Mononuclear cell (primary cell): ENCODE measurements around the gene FAHD1. TPM values are rescaled to one million over a fixed set of nuclear protein-coding genes. Genes with fewer than 3 reads are reported as not detected.
A peak's percentile ranks its signal among the peaks of the same experiment; 100 is the strongest.

Source experiments
- H3K27me3 ChIP-seq: 2 replicates; pipeline ENCODE4 v1.6.0; 2011; ENCODE audit warnings: low read length, control low read depth; ENCODE audit not compliant: insufficient read depth
- H3K4me1 ChIP-seq: 2 replicates; pipeline ENCODE4 v1.5.1; 2011; ENCODE audit warnings: mild to moderate bottlenecking, low read length, control low read depth; ENCODE audit not compliant: insufficient read depth
- H3K4me3 ChIP-seq: 2 replicates; pipeline ENCODE4 v1.5.1; 2011; ENCODE audit warnings: mild to moderate bottlenecking, low read length, moderate library complexity
- H3K9me3 ChIP-seq: 2 replicates; pipeline ENCODE4 v1.5.1; 2011; ENCODE audit warnings: low read depth, mild to moderate bottlenecking, control low read depth, low read length
- total RNA-seq: library from RNA; depleted of rRNA; stranded (reverse); fragments of >200 nt; gene quantifications from one replicate; pipeline ENCODE4 v1.2.3, GENCODE V29; 2012

The FAHD1 gene
- 7.0 TPM for total RNA-seq

DNA sequence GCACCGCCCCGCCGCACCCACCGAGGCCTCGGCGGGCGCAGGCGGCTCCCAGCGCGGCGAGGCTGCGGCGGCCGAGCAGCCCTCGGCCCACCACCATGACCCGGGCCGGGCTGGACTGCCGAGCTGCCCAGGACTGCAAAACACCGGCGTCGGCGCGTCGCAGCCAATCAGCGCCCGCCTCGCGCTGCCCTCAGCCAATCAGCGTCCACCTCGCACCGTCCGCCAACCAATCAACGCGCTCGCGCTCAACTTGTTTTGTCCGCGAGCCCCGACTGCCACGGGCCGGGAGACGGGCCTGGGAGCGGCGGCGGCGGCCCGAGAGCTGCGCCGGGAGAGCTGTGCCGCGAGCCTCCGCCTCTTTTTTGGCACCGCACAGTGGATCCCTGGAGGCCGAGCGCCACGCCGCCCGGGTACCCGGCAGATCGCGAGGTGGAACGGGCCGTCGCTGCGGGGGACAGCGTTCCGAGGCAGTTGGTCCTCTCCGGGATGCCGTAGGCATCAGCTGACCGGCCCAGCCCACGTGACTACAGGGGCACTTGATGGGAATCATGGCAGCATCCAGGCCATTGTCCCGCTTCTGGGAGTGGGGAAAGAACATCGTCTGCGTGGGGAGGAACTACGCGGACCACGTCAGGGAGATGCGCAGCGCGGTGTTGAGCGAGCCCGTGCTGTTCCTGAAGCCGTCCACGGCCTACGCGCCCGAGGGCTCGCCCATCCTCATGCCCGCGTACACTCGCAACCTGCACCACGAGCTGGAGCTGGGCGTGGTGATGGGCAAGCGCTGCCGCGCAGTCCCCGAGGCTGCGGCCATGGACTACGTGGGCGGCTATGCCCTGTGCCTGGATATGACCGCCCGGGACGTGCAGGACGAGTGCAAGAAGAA, at the start of gene FAHD1, which contains the start of gene HAGH:
FAHD1 (plus strand) TSS at position 516 of the 883 bp plus-strand sequence; CDS start at position 549, 33 bp downstream.
HAGH (minus strand) TSS at position 135 of the 883 bp plus-strand sequence; CDS start at position 97, 38 bp downstream.
- Histone ChIP-seq H3K9me3 (no peaks in the 10 kb centered on the region), H3K4me1 (peaks cover 41% of the 10 kb centered on the region), H3K4me3 (peak within 1 kb of the TSS; percentile 71), H3K27me3 (no peaks in the 10 kb centered on the region)

DNA sequence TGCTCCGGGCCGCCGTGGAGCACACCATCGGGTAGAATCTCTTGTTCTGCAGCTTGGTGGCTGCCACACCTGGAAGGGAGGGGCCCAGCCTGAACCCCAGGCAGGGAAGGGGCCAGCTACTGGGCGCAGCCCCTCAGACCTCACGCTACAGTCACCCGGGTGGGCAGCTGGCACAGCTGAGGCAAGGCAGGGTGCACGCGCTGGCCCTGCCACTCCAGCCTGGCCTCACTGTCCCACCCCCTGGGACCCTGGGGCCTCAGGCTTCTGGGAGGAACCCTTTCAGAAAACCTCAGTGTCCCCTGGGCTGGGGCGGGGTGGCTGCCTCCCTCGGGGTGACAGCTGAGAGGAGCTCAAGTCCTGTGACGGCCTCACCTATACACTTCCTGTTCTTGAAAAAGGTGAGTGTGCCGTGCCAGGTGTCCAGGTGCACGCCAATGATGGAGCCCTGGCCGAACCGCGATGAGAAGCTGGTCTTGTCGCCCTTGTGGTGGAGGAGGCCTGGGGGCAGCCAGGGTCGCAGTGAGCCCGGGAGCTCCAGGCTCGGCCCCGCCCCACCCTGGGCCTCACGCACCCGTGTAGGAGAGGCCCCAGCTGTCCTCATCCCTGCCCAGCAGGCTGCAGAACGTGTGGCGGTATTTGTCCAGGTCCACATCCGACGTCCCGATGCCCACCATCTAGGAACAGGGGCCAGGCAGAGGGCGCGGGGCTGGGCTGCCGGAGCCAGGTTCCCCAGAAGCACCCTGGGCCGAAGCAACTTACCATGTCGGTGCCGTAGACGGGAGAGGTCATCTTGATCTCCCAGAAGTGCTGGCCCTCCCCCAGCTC, 49.4 kb upstream of the FAHD1 start:
- Histone ChIP-seq H3K4me3 (no peak overlapping the region), H3K27me3 (no peaks in the 10 kb centered on the region), H3K9me3 (no peaks in the 10 kb centered on the region), H3K4me1 (peaks cover 30% of the 10 kb centered on the region)

DNA sequence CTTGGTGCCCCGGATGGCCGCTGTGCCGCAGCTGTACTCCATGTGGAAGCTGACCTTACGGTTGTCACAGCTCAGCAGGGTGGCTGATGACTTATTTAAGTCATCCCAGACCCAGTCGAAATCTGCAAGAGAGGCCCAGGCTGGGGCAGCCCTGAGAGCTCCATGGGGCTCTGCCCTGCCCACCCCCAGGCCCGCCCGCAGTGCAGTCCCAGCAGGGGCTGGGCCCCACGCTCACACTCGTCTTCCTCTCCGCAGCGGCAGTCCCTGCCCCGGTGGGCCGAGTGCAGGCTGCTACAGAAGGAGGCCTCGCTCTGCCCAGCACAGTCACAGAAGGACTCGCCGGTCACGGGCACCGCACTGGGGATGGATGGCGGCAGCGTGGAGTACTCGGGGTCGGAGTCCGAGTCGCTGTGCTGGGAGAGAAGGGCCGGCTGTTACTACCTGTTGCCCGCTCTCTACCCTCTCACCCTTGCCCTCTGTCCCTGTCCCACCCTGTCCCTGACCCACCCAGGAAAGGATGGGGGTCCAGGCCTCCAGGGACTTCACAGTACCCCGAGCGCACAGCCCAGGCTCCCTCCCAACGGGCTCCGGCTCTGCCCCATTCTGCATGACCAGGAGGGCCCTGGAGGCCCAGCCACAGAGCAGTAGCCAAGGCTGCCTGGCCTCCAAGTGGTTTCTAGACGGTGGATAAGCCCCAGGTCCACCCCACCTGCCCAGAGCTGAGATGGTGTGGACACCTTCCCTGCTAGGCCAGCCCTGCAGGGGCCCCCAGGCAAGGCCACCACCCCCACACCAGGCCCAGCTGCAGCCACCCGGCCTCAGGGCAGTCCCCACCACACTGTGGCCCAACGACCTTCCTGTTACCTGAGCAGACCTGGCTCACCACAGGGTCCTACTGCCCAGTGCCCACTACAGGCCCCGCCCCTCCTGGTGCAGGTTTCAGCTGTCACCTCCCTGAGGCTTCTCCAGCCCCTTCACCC, 48.5 kb upstream of the FAHD1 start:
- no peak overlapping the region for H3K4me3 ChIP-seq
- H3K27me3 ChIP-seq = no peaks in the 10 kb centered on the region
- H3K9me3 ChIP-seq = no peaks in the 10 kb centered on the region
- H3K4me1 ChIP-seq = peaks cover 33% of the 10 kb centered on the region

DNA sequence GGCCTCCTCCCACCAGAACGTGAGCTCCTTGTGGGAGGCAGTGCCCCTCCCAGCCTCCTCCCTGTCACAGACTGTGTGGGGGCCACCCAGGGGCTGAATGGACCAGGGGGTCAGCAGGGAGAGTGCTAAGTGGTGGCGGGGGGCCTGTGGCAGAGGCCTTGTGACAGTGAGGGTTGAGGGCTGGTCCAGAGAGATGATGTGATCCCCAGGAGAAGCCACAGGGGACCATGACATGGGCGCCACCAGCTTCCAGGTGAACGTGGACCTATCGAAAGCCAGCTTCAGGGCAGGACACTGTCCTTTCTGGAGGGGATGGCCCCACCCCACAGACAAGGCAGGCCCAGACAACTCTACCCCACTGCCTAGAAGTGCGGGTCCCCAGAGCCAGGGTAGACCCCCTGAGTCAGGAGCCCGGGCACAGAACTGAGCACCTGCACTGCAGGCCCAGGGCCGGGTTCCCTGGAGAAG, 47.7 kb upstream of the FAHD1 start:
- no peaks in the 10 kb centered on the region for H3K9me3 ChIP-seq
- H3K27me3 ChIP-seq = no peaks in the 10 kb centered on the region
- no peak overlapping the region for H3K4me3 ChIP-seq
- H3K4me1 ChIP-seq = peaks cover 32% of the 10 kb centered on the region

DNA sequence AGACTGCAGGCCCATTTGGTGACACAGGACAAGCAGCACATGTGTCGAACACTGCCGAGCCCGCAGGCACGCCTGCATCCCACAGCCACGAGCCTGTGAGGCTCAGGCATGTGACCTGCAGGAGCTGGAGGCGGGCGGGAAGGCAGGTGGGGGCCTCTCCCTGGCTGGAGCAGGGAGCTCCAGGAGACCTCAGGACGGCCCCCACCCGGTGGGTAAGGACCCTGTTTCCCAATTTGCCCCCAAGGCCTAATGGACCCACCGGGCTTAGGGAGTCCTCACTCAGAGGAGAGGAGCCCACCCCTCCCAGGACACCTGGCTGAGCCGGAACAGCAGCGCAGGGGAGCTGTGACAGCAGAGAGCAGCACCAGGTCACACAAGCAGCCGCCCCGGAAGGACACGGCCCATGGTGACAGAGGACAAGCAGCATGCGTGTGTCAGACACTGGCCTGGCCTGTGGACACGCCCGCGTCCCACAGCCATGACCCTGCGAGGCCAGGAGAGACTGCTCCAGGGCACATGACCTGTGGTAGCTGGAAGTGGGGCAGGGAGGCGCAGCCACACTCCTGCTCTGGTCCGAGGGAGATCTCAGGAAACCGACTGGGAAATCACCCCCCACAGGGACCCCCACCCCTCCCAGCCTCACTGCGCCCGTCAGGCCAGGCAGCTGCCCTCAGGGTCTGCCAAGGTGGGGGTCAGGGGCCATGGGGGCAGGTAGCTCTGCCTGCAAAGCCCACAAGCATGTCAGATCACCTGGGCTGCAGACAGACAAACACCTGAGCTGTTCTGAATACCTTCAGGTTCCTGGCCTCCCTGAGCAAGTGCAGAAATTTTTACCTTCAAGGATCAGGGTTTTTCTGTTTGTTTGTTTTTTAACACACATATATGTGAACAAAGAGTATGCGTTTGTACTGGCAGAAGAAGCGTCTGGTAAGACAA, 47.0 kb upstream of the FAHD1 start:
- H3K4me3 ChIP-seq = no peak overlapping the region
- no peaks in the 10 kb centered on the region for H3K9me3 ChIP-seq
- peaks cover 25% of the 10 kb centered on the region for H3K4me1 ChIP-seq
- H3K27me3 ChIP-seq = no peaks in the 10 kb centered on the region

DNA sequence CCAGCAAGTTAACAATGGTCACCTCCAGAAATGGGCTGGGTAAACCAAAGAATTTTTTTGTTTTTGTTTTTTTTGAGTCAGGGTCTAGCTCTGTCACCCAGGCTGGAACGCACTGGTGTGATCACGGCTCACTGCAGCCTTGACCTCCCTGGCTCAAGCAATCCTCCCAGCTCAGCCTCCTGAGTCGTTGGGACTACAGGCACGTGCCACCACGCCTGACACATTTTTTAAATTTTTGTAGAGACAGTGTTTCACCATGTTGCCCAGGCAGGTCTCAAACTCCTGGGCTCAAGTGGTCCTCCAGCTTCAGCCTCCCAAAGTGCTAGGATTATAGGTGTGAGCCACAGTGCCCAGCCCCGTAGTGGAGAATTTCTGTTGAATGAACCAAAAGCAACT, 46.3 kb upstream of the FAHD1 start:
- Histone ChIP-seq H3K27me3 (no peaks in the 10 kb centered on the region), H3K4me1 (peaks cover 23% of the 10 kb centered on the region), H3K9me3 (no peaks in the 10 kb centered on the region), H3K4me3 (no peak overlapping the region)

DNA sequence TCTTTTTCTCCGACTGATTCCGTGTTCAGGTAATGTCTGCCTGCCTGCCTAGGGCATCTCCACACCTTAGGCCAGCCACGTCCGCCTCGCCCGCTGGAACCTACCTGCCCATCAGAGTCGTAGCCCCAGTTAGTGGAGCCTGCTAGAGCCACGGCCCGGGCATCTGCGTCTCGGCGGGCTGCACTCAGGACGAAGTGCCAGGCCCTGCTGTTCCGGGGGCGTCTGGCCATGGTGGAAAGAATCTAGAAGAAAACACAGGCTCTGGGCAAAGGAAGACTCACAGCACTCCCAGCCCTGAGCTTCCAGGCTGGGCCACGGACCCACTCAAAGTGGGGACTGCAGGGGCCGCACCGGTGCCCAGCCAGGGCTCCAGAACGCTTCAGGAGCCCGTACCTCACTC, 45.8 kb upstream of the FAHD1 start:
- Histone ChIP-seq H3K4me3 (peak overlapping the region; percentile 84), H3K4me1 (peaks cover 23% of the 10 kb centered on the region), H3K27me3 (no peaks in the 10 kb centered on the region), H3K9me3 (no peaks in the 10 kb centered on the region)

DNA sequence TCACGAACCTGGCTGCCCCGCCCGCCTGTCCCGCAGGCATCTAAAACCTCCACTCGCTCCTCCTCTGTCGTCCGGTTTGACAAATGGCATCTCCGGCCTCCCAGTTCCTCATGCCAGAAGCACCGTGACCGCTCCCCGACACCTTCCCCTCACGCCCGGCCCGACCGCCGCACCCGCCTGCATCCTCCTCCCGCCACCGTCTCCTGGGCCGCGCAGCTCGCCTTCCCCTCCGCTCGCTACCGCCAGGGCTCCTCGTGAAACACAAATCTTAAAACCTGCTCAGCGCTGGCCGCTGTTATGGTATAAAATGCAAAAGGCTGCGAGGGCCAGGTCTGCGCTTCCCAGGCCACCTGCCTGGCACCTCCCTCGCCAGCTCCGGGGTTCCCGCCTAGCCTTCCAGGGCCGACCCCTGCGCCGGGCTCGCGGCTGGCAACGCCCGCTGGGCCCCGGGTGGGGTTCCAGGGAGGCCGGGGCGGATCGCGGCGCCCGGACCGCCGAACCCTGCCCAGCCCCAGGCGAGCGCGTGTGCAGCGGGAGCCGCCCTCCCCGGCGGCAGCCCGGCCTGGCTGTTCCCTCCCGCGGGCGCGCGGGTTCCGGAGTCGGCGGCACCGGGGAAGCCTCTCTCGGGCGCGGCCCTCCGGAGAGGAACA, 45.1 kb upstream of the FAHD1 start:
- H3K4me3 ChIP-seq = peak overlapping the region; percentile 84
- no peaks in the 10 kb centered on the region for H3K9me3 ChIP-seq
- H3K4me1 ChIP-seq = peaks cover 23% of the 10 kb centered on the region
- H3K27me3 ChIP-seq = no peaks in the 10 kb centered on the region

DNA sequence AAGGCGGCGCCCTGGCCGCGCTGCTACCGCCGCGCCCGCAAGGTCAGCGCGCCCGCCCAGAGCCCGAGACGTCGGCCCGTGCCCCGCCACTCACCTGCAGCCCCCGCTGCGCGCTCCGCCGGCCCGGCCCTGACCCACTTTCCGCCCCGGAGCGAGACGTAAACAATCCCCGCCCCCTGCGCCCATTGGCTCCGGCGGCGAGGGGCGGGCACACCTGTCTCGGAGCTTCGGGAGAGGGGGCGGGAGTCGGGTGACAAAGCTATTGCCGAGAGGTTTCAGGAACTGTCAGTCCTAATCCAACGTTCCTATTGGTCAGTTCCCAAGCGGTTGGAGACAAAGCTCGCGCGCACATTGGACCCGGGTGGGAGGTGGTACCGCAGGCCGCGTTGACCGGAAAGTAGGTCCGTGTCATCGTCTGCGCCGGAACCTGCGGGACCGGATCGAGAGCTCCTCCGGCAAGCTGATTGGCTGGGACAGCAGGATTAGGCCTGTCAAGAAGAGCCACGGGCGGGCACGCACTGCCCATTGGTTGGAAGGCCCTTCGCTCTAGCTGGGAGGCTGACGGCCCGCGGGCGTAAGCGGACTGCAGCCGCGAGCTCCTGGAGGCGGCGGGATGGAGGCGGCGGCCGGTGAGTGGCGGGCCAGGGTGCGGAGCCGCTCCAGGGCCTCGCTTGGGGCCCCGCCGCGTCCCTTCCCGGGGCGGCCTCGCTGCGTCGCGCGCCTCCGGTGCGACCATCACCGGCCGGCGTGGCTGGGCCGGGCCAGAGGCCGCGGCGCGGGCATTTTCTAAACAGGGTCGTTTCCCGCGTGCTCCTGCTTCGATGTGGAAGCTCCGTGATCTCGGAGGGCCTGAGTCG, 44.4 kb upstream of the FAHD1 start, which contains the start of the genes NUBP2 and SPSB3:
NUBP2 (plus strand) TSS at position 553 of the 857 bp plus-strand sequence; CDS start at position 614, 61 bp downstream.
SPSB3 (minus strand) TSS at position 164 of the 857 bp plus-strand sequence. CDS start 1,088 bp downstream, outside the sequence.
- Histone ChIP-seq H3K27me3 (no peaks in the 10 kb centered on the region), H3K4me1 (peaks cover 23% of the 10 kb centered on the region), H3K9me3 (no peaks in the 10 kb centered on the region), H3K4me3 (peak within 1 kb of the TSS; percentile 84)

DNA sequence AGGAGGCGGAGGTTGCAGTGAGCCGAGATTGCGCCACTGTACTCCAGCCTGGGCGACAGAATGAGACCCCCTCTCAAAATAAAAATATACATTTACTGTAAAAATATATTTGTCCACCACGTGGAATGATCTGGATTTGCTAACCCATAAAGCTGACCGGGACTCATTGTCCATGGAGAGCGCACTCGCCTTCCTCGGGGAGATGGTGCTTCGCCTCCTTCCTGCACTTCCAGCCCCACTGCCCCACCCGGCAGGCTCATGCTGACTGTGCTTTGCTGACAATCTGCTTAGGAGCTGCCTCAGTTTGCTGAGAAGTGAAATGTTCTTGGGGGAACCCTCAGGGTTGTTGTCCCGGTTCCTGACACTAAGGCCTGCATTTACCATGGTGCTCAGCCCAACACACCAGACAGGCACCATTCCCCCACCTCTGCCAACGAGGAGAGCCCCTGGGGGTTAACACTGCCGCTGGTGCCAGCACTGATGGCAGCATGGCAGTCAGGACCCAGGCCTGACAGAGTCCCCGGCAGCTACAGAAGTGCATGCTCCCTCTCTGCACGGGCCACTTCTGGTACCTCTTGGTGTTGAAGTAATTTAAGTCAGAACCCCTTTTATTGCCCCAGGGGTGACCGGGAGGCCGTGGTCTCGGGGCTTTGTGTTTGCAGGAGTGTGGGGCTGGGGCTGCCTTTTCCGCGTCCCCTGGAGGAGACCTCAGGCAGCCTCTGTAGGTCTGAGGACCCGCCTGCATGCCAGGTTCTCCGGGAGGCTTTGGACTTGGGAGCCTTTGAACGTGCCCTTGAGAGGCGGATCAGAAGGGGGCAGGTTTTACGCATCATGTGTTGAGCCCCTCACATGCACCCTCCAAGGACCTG, 41.8 kb upstream of the FAHD1 start:
- Histone ChIP-seq H3K9me3 (no peaks in the 10 kb centered on the region), H3K4me1 (peaks cover 23% of the 10 kb centered on the region), H3K27me3 (no peaks in the 10 kb centered on the region), H3K4me3 (no peak overlapping the region)

DNA sequence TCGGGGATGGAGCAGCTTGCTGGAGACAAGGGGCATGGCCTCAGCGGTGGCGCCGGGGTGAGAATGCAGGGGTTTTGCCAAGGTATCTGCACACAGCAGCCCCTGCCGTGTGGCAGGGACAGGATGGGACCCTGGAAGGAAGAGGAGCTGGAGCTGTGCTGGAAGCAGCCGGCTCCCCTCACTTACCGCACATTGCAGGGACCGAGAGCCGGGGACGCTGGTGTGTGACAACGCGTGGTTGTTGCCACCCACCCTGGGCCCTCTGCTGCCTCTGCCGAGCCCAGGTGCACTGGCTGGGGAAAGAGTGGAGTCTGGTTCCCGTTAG, 41.2 kb upstream of the FAHD1 start:
- Histone ChIP-seq H3K27me3 (no peaks in the 10 kb centered on the region), H3K9me3 (no peaks in the 10 kb centered on the region), H3K4me3 (no peak overlapping the region), H3K4me1 (peaks cover 20% of the 10 kb centered on the region)
